H1 (cell line): ENCODE results near the gene GNG12. TPM values are rescaled to one million over a fixed set of nuclear protein-coding genes. Genes with fewer than 3 reads are reported as not detected.

ENCODE experiments used
- CTCF ChIA-PET: fragments of 300-600 bp; sonication (Branson Sonifier 250); formaldehyde crosslinking; loops from one replicate; lab custom pipeline; 2021; ENCODE audit not compliant: partially characterized antibody; lab: Charles Lee
- POLR2A ChIA-PET: fragments of 300-600 bp; sonication (Branson Sonifier 250); formaldehyde crosslinking; loops from one replicate; lab custom pipeline; 2021; ENCODE audit warnings: inconsistent platforms; ENCODE audit not compliant: partially characterized antibody; lab: Charles Lee
- DNase-seq, 2 experiments: peaks; one replicate each; pipeline versions ENCODE4 v3.0.0 to v3.0.0-alpha.2; 2010 to 2022; ENCODE audit warnings: low spot score in 2 of 2, low read depth in 1 of 2, mixed read lengths in 1 of 2
- FAIRE-seq: peaks from 2 replicates; lab custom pipeline; 2011; peaks lifted over from hg19 to GRCh38; lab: Jason Lieb, UNC
- H2AFZ ChIP-seq: 2 replicates; pipeline ENCODE4 v1.8.1; 2012; ENCODE audit warnings: low read length, inconsistent platforms
- H2AK5ac ChIP-seq: 2 replicates; pipeline ENCODE4 v1.6.1; 2013; ENCODE audit warnings: low read depth, low read length
- H2BK120ac ChIP-seq: replicated peaks from 2 replicates; pipeline ENCODE3; 2013; ENCODE audit warnings: low read depth, low read length, inconsistent platforms
- H2BK12ac ChIP-seq: 2 replicates; pipeline ENCODE4 v1.6.1; 2013; ENCODE audit warnings: low read depth, low read length
- H2BK15ac ChIP-seq: 2 replicates; pipeline ENCODE4 v1.6.1; 2013; ENCODE audit warnings: low read length
- H2BK20ac ChIP-seq: 2 replicates; pipeline ENCODE4 v1.6.1; 2013; ENCODE audit warnings: low read length
- H2BK5ac ChIP-seq: 2 replicates; pipeline ENCODE4 v1.6.1; 2013; ENCODE audit warnings: low read depth, low read length
- H3K14ac ChIP-seq: 2 replicates; pipeline ENCODE4 v1.6.1; 2013; ENCODE audit warnings: inconsistent platforms; ENCODE audit not compliant: insufficient read length
- H3K18ac ChIP-seq: 2 replicates; pipeline ENCODE4 v1.6.1; 2013; ENCODE audit warnings: low read length; ENCODE audit errors: extremely low read depth
- H3K23ac ChIP-seq: 2 replicates; pipeline ENCODE4 v1.6.1; 2013; ENCODE audit warnings: inconsistent platforms; ENCODE audit not compliant: insufficient read length
- H3K23me2 ChIP-seq: 2 replicates; pipeline ENCODE4 v1.6.1; 2013; ENCODE audit warnings: low read depth, low read length
- H3K27ac ChIP-seq: 2 replicates; pipeline ENCODE4 v1.6.1; 2011; ENCODE audit warnings: low read depth, low read length, inconsistent platforms
- H3K27me3 ChIP-seq, 4 experiments: replicated peaks in 1 of 4; 1 replicate in 1 of 4; 2 replicates in 3 of 4; pipeline versions ENCODE4 v1.6.1 to v1.8.1; 2011 to 2013; ENCODE audit warnings: low read length in 3 of 4, mild to moderate bottlenecking in 3 of 4, inconsistent platforms in 2 of 4, mixed read lengths in 2 of 4, moderate library complexity in 1 of 4; ENCODE audit not compliant: control insufficient read depth in 3 of 4, insufficient read depth in 3 of 4; ENCODE audit errors: extremely low read depth in 1 of 4
- H3K36me3 ChIP-seq, 4 experiments: 2 replicates each; pipeline versions ENCODE4 v1.6.1 to v1.8.1; 2011 to 2013; ENCODE audit warnings: mild to moderate bottlenecking in 4 of 4, low read length in 3 of 4, moderate library complexity in 2 of 4, control low read depth in 1 of 4, inconsistent platforms in 1 of 4; ENCODE audit not compliant: insufficient read depth in 4 of 4, control insufficient read depth in 2 of 4
- H3K4ac ChIP-seq: replicated peaks from 2 replicates; pipeline ENCODE3; 2013; ENCODE audit warnings: low read length, low read depth, mixed read lengths, inconsistent platforms; ENCODE audit not compliant: insufficient read length
- H3K4me1 ChIP-seq, 4 experiments: replicated peaks in 1 of 4; 1 replicate in 1 of 4; 2 replicates in 3 of 4; pipeline versions ENCODE4 v1.6.1 to v1.8.1; 2011 to 2013; ENCODE audit warnings: low read length in 3 of 4, inconsistent platforms in 2 of 4, mixed read lengths in 1 of 4; ENCODE audit not compliant: insufficient read depth in 4 of 4, control insufficient read depth in 3 of 4
- H3K4me2 ChIP-seq, 2 experiments: 2 replicates each; pipeline versions ENCODE4 v1.6.1 to v1.8.1; 2011 to 2013; ENCODE audit warnings: low read depth in 2 of 2, low read length in 2 of 2, control low read depth in 1 of 2, inconsistent platforms in 1 of 2, mild to moderate bottlenecking in 1 of 2; ENCODE audit not compliant: insufficient read depth in 1 of 2
- H3K4me3 ChIP-seq, 4 experiments: fragments of 200-600, 300-600 bp in 1 of 4; sonication (generic), shearing (Covaris generic), sonication (Bioruptor Twin) in 1 of 4; 2 replicates each; pipeline versions ENCODE4 v1.5.1 to v1.8.1; 2011 to 2016; ENCODE audit warnings: low read length in 4 of 4, low read depth in 3 of 4, control low read depth in 2 of 4, inconsistent platforms in 2 of 4, mild to moderate bottlenecking in 2 of 4, mixed read lengths in 1 of 4, moderate library complexity in 1 of 4; ENCODE audit not compliant: insufficient read depth in 2 of 4; ENCODE audit errors: extremely low read depth in 1 of 4
- H3K56ac ChIP-seq: replicated peaks from 2 replicates; pipeline ENCODE3; 2013; ENCODE audit warnings: low read depth, mild to moderate bottlenecking, mixed read lengths, low read length, inconsistent platforms; ENCODE audit not compliant: insufficient read length
- H3K79me1 ChIP-seq: 2 replicates; pipeline ENCODE4 v1.6.1; 2013; ENCODE audit warnings: low read depth, low read length, control low read depth
- H3K79me2 ChIP-seq, 2 experiments: 2 replicates each; pipeline versions ENCODE4 v1.6.1 to v1.8.1; 2012 to 2013; ENCODE audit warnings: low read length in 2 of 2, mild to moderate bottlenecking in 2 of 2, inconsistent platforms in 1 of 2; ENCODE audit not compliant: insufficient read depth in 2 of 2, control insufficient read depth in 1 of 2
- H3K9ac ChIP-seq, 4 experiments: replicated peaks in 1 of 4; 1 replicate in 1 of 4; 2 replicates in 3 of 4; pipeline versions ENCODE4 v1.6.1 to v1.8.1; 2011 to 2013; ENCODE audit warnings: low read depth in 3 of 4, low read length in 3 of 4, control low read depth in 2 of 4, mild to moderate bottlenecking in 2 of 4, moderate library complexity in 2 of 4, inconsistent platforms in 1 of 4; ENCODE audit errors: extremely low read depth in 1 of 4
- H3K9me3 ChIP-seq, 2 experiments: 2 replicates each; pipeline versions ENCODE4 v1.6.1 to v1.8.1; 2012 to 2013; ENCODE audit warnings: mild to moderate bottlenecking in 2 of 2, moderate library complexity in 2 of 2, control low read depth in 1 of 2, inconsistent platforms in 1 of 2, low read depth in 1 of 2, low read length in 1 of 2, mixed read lengths in 1 of 2; ENCODE audit not compliant: insufficient read depth in 2 of 2
- H4K20me1 ChIP-seq, 2 experiments: replicated peaks in 1 of 2; 2 replicates each; pipeline versions ENCODE3 to v1.8.1; 2011 to 2013; ENCODE audit warnings: inconsistent platforms in 2 of 2, low read length in 2 of 2, mild to moderate bottlenecking in 1 of 2; ENCODE audit not compliant: insufficient read depth in 2 of 2, control insufficient read depth in 1 of 2
- H4K5ac ChIP-seq: 2 replicates; pipeline ENCODE4 v1.6.1; 2013; ENCODE audit warnings: low read length, low read depth, mixed read lengths, inconsistent platforms; ENCODE audit not compliant: insufficient read length
- H4K8ac ChIP-seq: 2 replicates; pipeline ENCODE4 v1.8.0; 2013; ENCODE audit warnings: mild to moderate bottlenecking, moderate library complexity, low read length, inconsistent platforms; ENCODE audit not compliant: insufficient read depth; ENCODE audit errors: extremely low read depth
- H4K91ac ChIP-seq: replicated peaks from 2 replicates; pipeline ENCODE3; 2013; ENCODE audit warnings: low read length, mixed read lengths, inconsistent platforms; ENCODE audit not compliant: insufficient read length
- ATF3 ChIP-seq: IDR thresholded peaks from 2 replicates; pipeline ENCODE4 v1.6.1; 2011; ENCODE audit warnings: low read depth, mild to moderate bottlenecking, low read length; ENCODE audit not compliant: insufficient read depth
- EZH2 ChIP-seq: fragments of 200-600 bp; sonication (generic); IDR thresholded peaks from 2 replicates; pipeline ENCODE4 v1.7.1; 2012; ENCODE audit warnings: low read depth, mild to moderate bottlenecking, moderate library complexity, low read length, inconsistent platforms; ENCODE audit not compliant: severe bottlenecking
- KDM4A ChIP-seq: IDR thresholded peaks from one replicate; pipeline ENCODE4 v1.7.1; 2012; ENCODE audit warnings: low read depth, mild to moderate bottlenecking, moderate library complexity, low read length, inconsistent platforms; ENCODE audit not compliant: severe bottlenecking
- MAX ChIP-seq: IDR thresholded peaks from 2 replicates; pipeline ENCODE4 v1.6.1; 2012; ENCODE audit warnings: inconsistent platforms
- PHF8 ChIP-seq: fragments of 200-600 bp; sonication (generic); conservative IDR thresholded peaks from 2 replicates; pipeline ENCODE4 v1.7.1; 2012; ENCODE audit warnings: low read depth, mild to moderate bottlenecking, inconsistent platforms, low read length, moderate library complexity
- SIX5 ChIP-seq: IDR thresholded peaks from 2 replicates; pipeline ENCODE4 v1.6.1; 2011; ENCODE audit warnings: mild to moderate bottlenecking, low read depth, low read length
- TBP ChIP-seq: IDR thresholded peaks from 2 replicates; pipeline ENCODE4 v1.6.1; 2011; ENCODE audit warnings: low read depth, low read length, improper control_type of control experiment
- TCF12 ChIP-seq: IDR thresholded peaks from 2 replicates; pipeline ENCODE4 v1.6.1; 2011; ENCODE audit warnings: low read depth, mild to moderate bottlenecking, low read length
- WGBS, 2 experiments: shearing (Covaris generic) in 1 of 2; methylation state at CpG; one replicate each; pipeline versions ENCODE4 v1.1.6 to v1.1.7; 2013 to 2015; ENCODE audit warnings: low lambda C conversion rate in 2 of 2, mixed read lengths in 2 of 2, inconsistent platforms in 1 of 2, low coverage in 1 of 2, missing lambda C conversion rate in 1 of 2; ENCODE audit not compliant: insufficient replicate concordance in 2 of 2, insufficient coverage in 1 of 2, insufficient read length in 1 of 2; ENCODE audit errors: extremely low coverage in 1 of 2, missing lambda C conversion rate in 1 of 2; 5-methylcytosine and 5-hydroxymethylcytosine counted together
- polyA plus RNA-seq, 7 experiments: library from polyadenylated mRNA; depleted of rRNA in 3 of 7; stranded (reverse) in 5 of 7; unstranded in 2 of 7; fragments of >200 nt in 5 of 7; fragments of 200-250 nt in 2 of 7; gene quantifications; 1 replicate in 5 of 7; 2 replicates in 1 of 7; 4 replicates in 1 of 7; pipeline versions ENCODE4 v1.2.1 to v1.2.3, GENCODE V29; 2011 to 2013; ENCODE audit warnings: missing spikeins in 2 of 7, mixed read lengths in 2 of 7
- total RNA-seq: library from RNA; stranded (reverse); fragmentation: NEBNext Ultra II Directional; extraction: Animal tissue kit (Norgen Biotek cat#: 25700); gene quantifications from 2 replicates; pipeline ENCODE4 v1.2.1, GENCODE V29; 2021
- TF ChIP-seq, protein P1 (sequence below): IDR thresholded peaks from 2 replicates; pipeline ENCODE4 v1.6.1; 2012; ENCODE audit warnings: inconsistent platforms

Gene GNG12
- total and polyA plus RNA-seq, 2 of the 8 experiments (the other 6 are each of a cell fraction or from before 2014, with no cell fraction given): 11.4 to 35.8 TPM

DNA sequence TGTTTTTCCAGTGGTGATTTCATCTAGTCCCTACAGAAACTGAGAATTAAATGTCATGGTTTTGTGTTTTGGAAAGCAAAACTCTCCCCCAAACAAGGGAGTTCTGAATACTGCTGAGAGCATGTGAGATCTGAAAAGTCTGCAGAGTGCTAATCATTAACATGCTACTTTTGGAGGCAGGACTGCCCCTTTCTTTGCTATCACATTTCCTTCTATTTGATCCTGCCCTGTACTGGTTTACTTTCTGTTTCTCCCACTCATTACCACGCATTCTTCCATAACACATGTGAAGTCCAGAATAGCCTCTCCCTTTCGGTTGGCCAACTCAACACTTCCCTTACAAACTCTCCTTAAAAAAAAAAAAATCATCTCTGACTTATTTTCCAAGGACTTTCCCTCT, 84.6 kb downstream of the GNG12 start:
- no peak for DNase-seq
- no peak overlapping the region for H3K27ac ChIP-seq
- H3K56ac ChIP-seq: no peak overlapping the region
- no peaks in the 10 kb centered on the region for H4K20me1 ChIP-seq
- H3K4me2 ChIP-seq: peak overlapping the region; percentile 52 to 64
- H3K9ac ChIP-seq: 0 out of 7 replicates have a peak overlapping the region, but pooled peaks of 1 of the 4 experiments have one; percentile 10
- TF ChIP-seq PHF8 (no peak), SIX5 (no peak), KDM4A (no peak), TCF12 (no peak), MAX (no peak), ATF3 (no peak), TBP (no peak), EZH2 (no peak)
- TF ChIP-seq, protein P1, sequence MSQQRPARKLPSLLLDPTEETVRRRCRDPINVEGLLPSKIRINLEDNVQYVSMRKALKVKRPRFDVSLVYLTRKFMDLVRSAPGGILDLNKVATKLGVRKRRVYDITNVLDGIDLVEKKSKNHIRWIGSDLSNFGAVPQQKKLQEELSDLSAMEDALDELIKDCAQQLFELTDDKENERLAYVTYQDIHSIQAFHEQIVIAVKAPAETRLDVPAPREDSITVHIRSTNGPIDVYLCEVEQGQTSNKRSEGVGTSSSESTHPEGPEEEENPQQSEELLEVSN: no peak
- 47% methylated on average over 2 of the region's 2 CpGs; no CpG with 5 or more reads in 1 of the 2 experiments for WGBS, 2 experiments
- no peak overlapping the region for H2AK5ac ChIP-seq
- H3K14ac ChIP-seq: no peak overlapping the region
- no peaks in the 10 kb centered on the region for H3K9me3 ChIP-seq
- H3K18ac ChIP-seq: peak overlapping the region; percentile 42; the same call in 1 of the 2 replicates
- no peak overlapping the region for H4K91ac ChIP-seq
- peaks cover 9 to 38% (median 33%) of the 10 kb centered on the region in 4 experiments; a peak in 6 of 7 replicates for H3K4me1 ChIP-seq
- H2BK5ac ChIP-seq: no peak overlapping the region
- H3K27me3 ChIP-seq: no peaks in the 10 kb centered on the region
- H4K5ac ChIP-seq: no peak overlapping the region
- no peak overlapping the region for H2BK20ac ChIP-seq
- ChIA-PET CTCF (interaction anchor here (3.4 to 8.2 kb wide), 2 partner anchors 11 to 187 kb away, joined by 8 to 54 read pairs; no protein-coding TSS in a partner anchor), POLR2A (no interaction called here)
- no peaks in the 10 kb centered on the region for H3K36me3 ChIP-seq
- no peak overlapping the region for H3K4ac ChIP-seq
- H2BK15ac ChIP-seq: no peak overlapping the region
- no peak overlapping the region for H2AFZ ChIP-seq
- no peaks in the 10 kb centered on the region for H3K23me2 ChIP-seq
- H4K8ac ChIP-seq: no peak overlapping the region
- no peak overlapping the region for H3K23ac ChIP-seq
- peak overlapping the region; percentile 10; the same call in 1 of the 2 replicates for H2BK12ac ChIP-seq
- H3K4me3 ChIP-seq: peak overlapping the region in 1 of 4 experiments; percentile 44; a peak in 2 of 8 replicates
- no peak overlapping the region for H2BK120ac ChIP-seq
- FAIRE-seq: no peak
- no peaks in the 10 kb centered on the region for H3K79me2 ChIP-seq
- no peaks in the 10 kb centered on the region for H3K79me1 ChIP-seq
